Caco-2 (cell line): ENCODE measurements around the gene CYBB. TPM values are rescaled to one million over a fixed set of nuclear protein-coding genes. Genes with fewer than 3 reads are reported as not detected.

Experiments
- BruUV-seq: library from RNA; stranded (reverse); fragments of 400-500 nt; replicated peaks from 2 replicates; lab custom pipeline; 2021; lab: Mats Ljungman, UMichigan
- CTCF ChIA-PET: fragments of 300-600 bp; sonication (Branson Sonifier 250); formaldehyde crosslinking; loops from one replicate; lab custom pipeline; 2022; ENCODE audit warnings: antibody characterized with exemption; lab: Charles Lee
- POLR2A ChIA-PET: fragments of 300-600 bp; sonication (Branson Sonifier 250); formaldehyde crosslinking; loops from one replicate; lab custom pipeline; 2022; ENCODE audit warnings: antibody characterized with exemption; lab: Charles Lee
- DNase-seq, 2 experiments: peaks; one replicate each; pipeline versions ENCODE4 v3.0.0 to v3.0.0-alpha.2; 2020 to 2022
- H3K27me3 ChIP-seq: replicated peaks from 2 replicates; pipeline ENCODE4 v1.6.0; 2011; ENCODE audit warnings: low read length; ENCODE audit not compliant: control insufficient read depth, insufficient read depth
- H3K36me3 ChIP-seq: 2 replicates; pipeline ENCODE4 v1.5.1; 2011; ENCODE audit warnings: low read length; ENCODE audit not compliant: control insufficient read depth, insufficient read depth
- H3K4me1 ChIP-seq: fragments of 250-450 bp; sonication (Bioruptor Pico); 2 replicates; pipeline ENCODE4 v1.5.1; 2020; ENCODE audit warnings: mild to moderate bottlenecking
- H3K4me3 ChIP-seq: 2 replicates; pipeline ENCODE4 v1.5.1; 2011; ENCODE audit warnings: low read depth, mild to moderate bottlenecking, control low read depth, low read length
- H3K9me3 ChIP-seq: fragments of 250-450 bp; sonication (Bioruptor Pico); 2 replicates; pipeline ENCODE4 v1.5.1; 2020; ENCODE audit warnings: mild to moderate bottlenecking, moderate library complexity
- H3K27ac Mint-ChIP-seq: one replicate; pipeline ENCODE4 v1.8.0; 2022; ENCODE audit warnings: mixed read lengths; ENCODE audit not compliant: unreplicated experiment
- H3K27me3 Mint-ChIP-seq: one replicate; pipeline ENCODE4 v1.8.0; 2022; ENCODE audit warnings: mixed read lengths; ENCODE audit not compliant: insufficient read depth, unreplicated experiment
- H3K36me3 Mint-ChIP-seq: one replicate; pipeline ENCODE4 v1.8.0; 2022; ENCODE audit warnings: mild to moderate bottlenecking, mixed read lengths; ENCODE audit not compliant: insufficient read depth, unreplicated experiment
- H3K4me1 Mint-ChIP-seq: one replicate; pipeline ENCODE4 v1.8.0; 2022; ENCODE audit warnings: low read depth, mixed read lengths; ENCODE audit not compliant: unreplicated experiment
- H3K4me3 Mint-ChIP-seq: one replicate; pipeline ENCODE4 v1.8.0; 2022; ENCODE audit warnings: mild to moderate bottlenecking, moderate library complexity, mixed read lengths; ENCODE audit not compliant: unreplicated experiment
- H3K9me3 Mint-ChIP-seq: one replicate; pipeline ENCODE4 v1.8.0; 2022; ENCODE audit warnings: mixed read lengths; ENCODE audit not compliant: unreplicated experiment
- CTCF ChIP-seq, 2 experiments: fragments of 200-600 bp in 1 of 2; IDR thresholded peaks; 1 replicate in 1 of 2; 2 replicates in 1 of 2; pipeline versions ENCODE4 v1.5.1 to v1.8.0; 2011 to 2022; ENCODE audit warnings: antibody characterized with exemption in 1 of 2, control low read depth in 1 of 2, inconsistent platforms in 1 of 2, low read depth in 1 of 2, low read length in 1 of 2, mild to moderate bottlenecking in 1 of 2, moderate library complexity in 1 of 2; ENCODE audit not compliant: insufficient read depth in 1 of 2, severe bottlenecking in 1 of 2, unreplicated experiment in 1 of 2
- intact Hi-C: fragments of 100-400 bp; cut with micrococcal nuclease; formaldehyde crosslinking; loops from one replicate; pipeline ENCODE4 v1.10.0; 2022; ENCODE audit not compliant: unreplicated experiment
- total RNA-seq: library from RNA; stranded (reverse); gene quantifications from 2 replicates; pipeline ENCODE4 v1.2.3, GENCODE V29; 2022

The CYBB gene
- total RNA-seq, 1 experiment from 2014 or later: 0.43 TPM

GRCh38 chrX:37752936-37753335 lies 26.9 kb upstream of the CYBB start:
- H3K4me3 Mint-ChIP-seq: no peak overlapping the region
- no peak for DNase-seq
- TF ChIP-seq CTCF (IDR thresholded peaks at IDR 0.05; ENCODE audit: insufficient read depth in 1 of 2, low read depth in 1 of 2, low read length in 1 of 2, severe bottlenecking in 1 of 2, unreplicated experiment in 1 of 2): no peak
- no peaks in the 10 kb centered on the region for H3K36me3 Mint-ChIP-seq
- Histone ChIP-seq H3K9me3 (no peaks in the 10 kb centered on the region), H3K4me3 (no peak overlapping the region), H3K27me3 (no peaks in the 10 kb centered on the region), H3K36me3 (no peaks in the 10 kb centered on the region), H3K4me1 (no peaks in the 10 kb centered on the region)
- CTCF ChIA-PET: no interaction called here
- intact Hi-C loops: no loop called here
- POLR2A ChIA-PET: no interaction called here
- H3K9me3 Mint-ChIP-seq: no peaks in the 10 kb centered on the region
- H3K27me3 Mint-ChIP-seq: no peaks in the 10 kb centered on the region
- no TSS peak for BruUV-seq
- H3K4me1 Mint-ChIP-seq: no peaks in the 10 kb centered on the region
- no peak overlapping the region for H3K27ac Mint-ChIP-seq

- Mint-ChIP-seq H3K27ac (no peak overlapping the region), H3K27me3 (no peaks in the 10 kb centered on the region), H3K36me3 (no peaks in the 10 kb centered on the region), H3K4me1 (no peaks in the 10 kb centered on the region), H3K9me3 (no peaks in the 10 kb centered on the region), H3K4me3 (no peak overlapping the region)
- no TSS peak for BruUV-seq
- H3K4me1 ChIP-seq: no peaks in the 10 kb centered on the region
- intact Hi-C loops: no loop called here
- no peaks in the 10 kb centered on the region for H3K27me3 ChIP-seq
- ChIA-PET POLR2A (no interaction called here), CTCF (no interaction called here)
- H3K4me3 ChIP-seq: no peak overlapping the region
- H3K9me3 ChIP-seq: no peaks in the 10 kb centered on the region
- H3K36me3 ChIP-seq: no peaks in the 10 kb centered on the region
- DNase-seq: no peak
- no peak for TF ChIP-seq CTCF (IDR thresholded peaks at IDR 0.05; ENCODE audit: insufficient read depth in 1 of 2, low read depth in 1 of 2, low read length in 1 of 2, severe bottlenecking in 1 of 2, unreplicated experiment in 1 of 2)
Measured at GRCh38 chrX:37753384-37753783, 26.5 kb upstream of the CYBB start.

- BruUV-seq: no TSS peak
- Histone ChIP-seq H3K9me3 (no peaks in the 10 kb centered on the region), H3K4me1 (no peaks in the 10 kb centered on the region), H3K4me3 (no peak overlapping the region), H3K27me3 (no peaks in the 10 kb centered on the region), H3K36me3 (no peaks in the 10 kb centered on the region)
- H3K27me3 Mint-ChIP-seq: no peaks in the 10 kb centered on the region
- CTCF ChIA-PET: no interaction called here
- intact Hi-C loops: no loop called here
- POLR2A ChIA-PET: no interaction called here
- H3K36me3 Mint-ChIP-seq: no peaks in the 10 kb centered on the region
- no peak overlapping the region for H3K27ac Mint-ChIP-seq
- no peak for TF ChIP-seq CTCF (IDR thresholded peaks at IDR 0.05; ENCODE audit: insufficient read depth in 1 of 2, low read depth in 1 of 2, low read length in 1 of 2, severe bottlenecking in 1 of 2, unreplicated experiment in 1 of 2)
- no peaks in the 10 kb centered on the region for H3K9me3 Mint-ChIP-seq
- H3K4me3 Mint-ChIP-seq: no peak overlapping the region
- DNase-seq: no peak
- no peaks in the 10 kb centered on the region for H3K4me1 Mint-ChIP-seq
Measured at GRCh38 chrX:37754516-37754915, 25.3 kb upstream of the CYBB start.
